Measurements from ENCODE around the gene ZNF428. TPM values are rescaled to one million over a fixed set of nuclear protein-coding genes. Genes with fewer than 3 reads are reported as not detected.

The ZNF428 gene
- total and polyA plus RNA-seq, 9 donors, result 11.6 to 69.0 (median 43.1) TPM

GRCh38 chr19:43658494-43658893, 39.1 kb upstream of the ZNF428 start:
- WGBS, 3 donors, result 92 to 95% (median 92%) methylated on average over 8 of the region's 8 CpGs
- Histone ChIP-seq H3K4me3 (no peak overlapping the region), H3K27me3 (no peaks in the 10 kb centered on the region), H3K4me1 (ENCODE audit: insufficient read depth) (no peaks in the 10 kb centered on the region), H3K36me3 (no peaks in the 10 kb centered on the region), H3K27ac (no peak overlapping the region), H3K9me3 (no peaks in the 10 kb centered on the region)
- TF ChIP-seq EP300 (IDR thresholded peaks at IDR 0.05) (no peak), CTCF (IDR thresholded peaks at IDR 0.05) (no peak)
- DNase-seq, result no peak
- intact Hi-C loops (cut with DNase I), result loop anchor here in 2 of 4 donors (10.0 kb wide), 3 partner anchors 54 to 214 kb away; no protein-coding TSS in a partner anchor

DNA sequence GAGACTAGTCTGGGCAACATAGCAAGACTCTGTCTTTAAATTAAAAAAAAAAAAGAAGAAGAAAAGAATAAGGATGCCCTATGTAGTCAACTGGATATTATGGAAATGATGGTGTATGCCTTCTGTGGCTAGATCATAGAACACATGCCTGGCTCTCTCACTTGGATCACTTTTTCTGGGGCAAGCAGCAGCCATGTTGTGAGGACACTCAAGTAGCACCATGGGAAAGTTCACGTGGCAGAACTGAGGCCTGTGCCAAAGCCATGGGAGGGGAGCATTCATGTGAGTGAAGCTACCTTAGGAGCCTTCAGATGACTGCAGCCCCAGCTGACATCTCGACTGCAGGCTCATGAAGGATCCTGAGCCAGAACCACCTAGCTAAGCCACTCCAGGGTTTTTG, 38.6 kb upstream of the ZNF428 start:
- H3K4me1 ChIP-seq (ENCODE audit: insufficient read depth), result no peaks in the 10 kb centered on the region
- no peaks in the 10 kb centered on the region for H3K36me3 ChIP-seq
- H3K9me3 ChIP-seq, result no peaks in the 10 kb centered on the region
- intact Hi-C loops (cut with DNase I), result loop anchor here in 2 of 4 donors (10.0 kb wide), 3 partner anchors 53 to 213 kb away; no protein-coding TSS in a partner anchor
- no peak overlapping the region for H3K27ac ChIP-seq
- WGBS, 3 donors, result 85 to 94% (median 92%) methylated on average over 2 of the region's 2 CpGs
- no peak for TF ChIP-seq CTCF (IDR thresholded peaks at IDR 0.05)
- no peaks in the 10 kb centered on the region for H3K27me3 ChIP-seq
- DNase-seq, result no peak
- no peak overlapping the region for H3K4me3 ChIP-seq

DNA sequence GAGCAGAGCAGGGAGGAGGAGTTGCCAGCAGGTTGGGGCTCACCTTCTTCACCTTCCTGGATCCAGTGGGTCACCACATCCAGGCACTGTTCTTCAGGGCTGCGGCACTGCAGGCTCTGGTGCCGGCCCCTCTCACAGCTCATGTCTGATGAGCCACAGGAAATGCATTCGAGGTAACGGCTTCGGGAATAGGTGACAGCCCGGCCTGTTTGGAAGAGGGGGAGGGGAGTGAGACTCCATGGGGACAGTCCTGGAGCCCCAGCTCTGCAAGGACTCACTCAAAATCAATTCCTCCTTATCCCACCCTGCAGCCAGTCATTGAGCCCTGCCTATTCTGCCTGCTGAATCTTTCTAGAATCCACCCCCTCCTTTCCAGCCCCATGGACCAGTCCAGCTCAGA, 37.0 kb upstream of the ZNF428 start:
- intact Hi-C loops (cut with DNase I), result loop anchor here in 2 of 4 donors (10.0 kb wide), 3 partner anchors 52 to 212 kb away; no protein-coding TSS in a partner anchor
- no peak for DNase-seq
- H3K27ac ChIP-seq, result no peak overlapping the region
- H3K9me3 ChIP-seq, result no peaks in the 10 kb centered on the region
- TF ChIP-seq POLR2A (IDR thresholded peaks at IDR 0.05) (no peak), EP300 (IDR thresholded peaks at IDR 0.05) (no peak), CTCF (IDR thresholded peaks at IDR 0.05) (no peak)
- no peaks in the 10 kb centered on the region for H3K4me1 ChIP-seq (ENCODE audit: insufficient read depth)
- 95 to 96% (median 95%) methylated on average over 6 of the region's 6 CpGs for WGBS, 3 donors
- H3K27me3 ChIP-seq, result no peaks in the 10 kb centered on the region
- H3K4me3 ChIP-seq, result no peak overlapping the region
- H3K36me3 ChIP-seq, result no peaks in the 10 kb centered on the region

DNA sequence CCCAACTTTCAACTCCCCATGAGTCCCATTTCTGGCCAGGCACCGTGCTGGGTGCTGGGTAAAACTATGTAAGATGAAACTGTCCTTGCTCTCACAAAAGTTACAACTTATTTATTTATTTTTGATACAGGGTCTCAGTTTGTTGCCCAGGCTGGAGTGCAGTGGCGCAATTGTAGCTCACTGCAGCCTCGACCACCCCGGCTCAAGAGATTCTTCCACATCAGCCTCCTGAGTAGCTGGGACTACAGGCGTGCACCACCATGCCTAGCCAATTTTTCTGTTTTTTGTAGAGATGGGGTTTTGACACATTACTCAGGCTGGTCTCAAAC, 33.1 kb upstream of the ZNF428 start:
- no peaks in the 10 kb centered on the region for H3K27me3 ChIP-seq
- no peak overlapping the region for H3K27ac ChIP-seq
- intact Hi-C loops (cut with DNase I), result loop anchor here in 2 of 4 donors (10.0 kb wide), 3 partner anchors 48 to 208 kb away; no protein-coding TSS in a partner anchor
- no peaks in the 10 kb centered on the region for H3K4me1 ChIP-seq (ENCODE audit: insufficient read depth)
- 61 to 77% (median 65%) methylated on average over 5 of the region's 5 CpGs for WGBS, 3 donors
- no peak for DNase-seq
- no peak overlapping the region for H3K4me3 ChIP-seq
- TF ChIP-seq EP300 (IDR thresholded peaks at IDR 0.05), result no peak
- TF ChIP-seq POLR2A (IDR thresholded peaks at IDR 0.05), result no peak
- TF ChIP-seq CTCF (IDR thresholded peaks at IDR 0.05), result no peak
- no peaks in the 10 kb centered on the region for H3K36me3 ChIP-seq
- H3K9me3 ChIP-seq, result no peaks in the 10 kb centered on the region

Data from ovary (tissue), 9 donors.